RWPE1 (cell line): ENCODE measurements around the gene ATP11C.

Source experiments
- CTCF ChIA-PET: fragments of 350-600 bp; sonication (Branson Sonifier 250); formaldehyde crosslinking; extraction: SDS; loops from one replicate; lab custom pipeline; 2021; lab: Yijun Ruan, JAX
- POLR2A ChIA-PET: fragments of 400-600 bp; formaldehyde crosslinking; extraction: SDS; loops from one replicate; lab custom pipeline; 2020; ENCODE audit warnings: antibody characterized with exemption; ENCODE audit not compliant: low non-redundant PET; lab: Yijun Ruan, JAX
- DNase-seq: peaks from one replicate; pipeline ENCODE4 v3.0.0; 2012; ENCODE audit warnings: low spot score
- H3K27ac ChIP-seq: fragments of 450-650 bp; 2 replicates; pipeline ENCODE4 v1.5.1; 2017
- CTCF ChIP-seq: fragments of 450-650 bp; conservative IDR thresholded peaks from 2 replicates; pipeline ENCODE4 v1.5.1; 2017; ENCODE audit warnings: low read depth, mild to moderate bottlenecking

The ATP11C gene

GRCh38 chrX:139720136-139720535, 212.7 kb downstream of the ATP11C start:
- TF ChIP-seq CTCF: no peak
- no peak overlapping the region for H3K27ac ChIP-seq
- ChIA-PET CTCF (no interaction called here), POLR2A (no interaction called here)
- DNase-seq: peak; percentile 0

GRCh38 chrX:139708067-139708466, 224.8 kb downstream of the ATP11C start, which contains the start of gene MCF2:
Gene MCF2 (minus strand): TSS chrX:139708167. CDS start chrX:139651744, 56,423 bp downstream.
- TF ChIP-seq CTCF: no peak
- no peak within 1 kb of the TSS for H3K27ac ChIP-seq
- no peak for DNase-seq
- ChIA-PET CTCF (no interaction called here), POLR2A (no interaction called here)

- no peak overlapping the region for H3K27ac ChIP-seq
- ChIA-PET CTCF (no interaction called here), POLR2A (no interaction called here)
- no peak for DNase-seq
- no peak for TF ChIP-seq CTCF
Measured at GRCh38 chrX:139702658-139703057, 230.2 kb downstream of the ATP11C start.

GRCh38 chrX:139692908-139693307, 239.9 kb downstream of the ATP11C start:
- ChIA-PET CTCF (no interaction called here), POLR2A (no interaction called here)
- H3K27ac ChIP-seq: no peak overlapping the region
- no peak for TF ChIP-seq CTCF
- no peak for DNase-seq

- POLR2A ChIA-PET: no interaction called here
- no peak for TF ChIP-seq CTCF
Measured at GRCh38 chrX:139692506-139692849, 240.4 kb downstream of the ATP11C start.

GRCh38 chrX:139691843-139692505, 240.9 kb downstream of the ATP11C start:
- no peak for DNase-seq
- no peak for TF ChIP-seq CTCF
- ChIA-PET POLR2A (no interaction called here), CTCF (no interaction called here)
- no peak overlapping the region for H3K27ac ChIP-seq

More at GRCh38 chrX:139692506-139692849, 240.4 kb downstream of the ATP11C start:
- CTCF ChIA-PET: no interaction called here
- H3K27ac ChIP-seq: no peak overlapping the region
- no peak for DNase-seq
